Loucy (cell line): ENCODE data around the gene ZBTB16.
A peak's percentile ranks its signal among the peaks of the same experiment; 100 is the strongest.

Experiments
- H2AFZ ChIP-seq: fragments of 200-600 bp; sonication (generic); 2 replicates; pipeline ENCODE4 v1.6.0; 2016; ENCODE audit warnings: antibody characterized with exemption, mild to moderate bottlenecking, low read length, moderate library complexity
- H3F3A ChIP-seq: fragments of 200-600 bp; 2 replicates; pipeline ENCODE4 v1.6.0; 2016; ENCODE audit warnings: antibody characterized with exemption, low read depth, mild to moderate bottlenecking
- H3K27me3 ChIP-seq: fragments of 200-600 bp; sonication (generic); 2 replicates; pipeline ENCODE4 v1.6.1; 2014; ENCODE audit warnings: low read length, mild to moderate bottlenecking; ENCODE audit not compliant: insufficient read depth, poor library complexity, severe bottlenecking
- H3K36me3 ChIP-seq: fragments of 200-600 bp; sonication (generic); 2 replicates; pipeline ENCODE4 v1.6.1; 2016; ENCODE audit warnings: low read length; ENCODE audit not compliant: insufficient read depth
- H3K4me1 ChIP-seq: fragments of 200-600 bp; sonication (generic); 2 replicates; pipeline ENCODE4 v1.5.1; 2014; ENCODE audit warnings: low read length, mild to moderate bottlenecking; ENCODE audit not compliant: insufficient read depth, poor library complexity, severe bottlenecking
- H3K4me2 ChIP-seq: fragments of 200-600 bp; sonication (generic); 2 replicates; pipeline ENCODE4 v1.6.0; 2014; ENCODE audit warnings: antibody characterized with exemption, low read length, low read depth, mild to moderate bottlenecking; ENCODE audit not compliant: poor library complexity, severe bottlenecking
- H3K4me3 ChIP-seq: fragments of 200-600 bp; sonication (generic); 2 replicates; pipeline ENCODE4 v1.5.1; 2014; ENCODE audit warnings: low read length, mild to moderate bottlenecking, mixed read lengths; ENCODE audit not compliant: poor library complexity, severe bottlenecking
- H3K79me2 ChIP-seq: fragments of 200-600 bp; sonication (generic); 2 replicates; pipeline ENCODE4 v1.6.1; 2014; ENCODE audit warnings: low read length; ENCODE audit not compliant: insufficient read depth
- H3K9ac ChIP-seq: fragments of 200-600 bp; sonication (generic); 2 replicates; pipeline ENCODE4 v1.6.0; 2014; ENCODE audit warnings: mild to moderate bottlenecking, low read depth, low read length, moderate library complexity; ENCODE audit not compliant: poor library complexity, severe bottlenecking
- H3K9me2 ChIP-seq: fragments of 200-600 bp; sonication (generic); replicated peaks from 2 replicates; pipeline ENCODE4 v1.6.1; 2016; ENCODE audit warnings: low read depth, low read length, mixed read lengths
- H3K9me3 ChIP-seq: fragments of 200-600 bp; sonication (generic); 2 replicates; pipeline ENCODE4 v1.6.1; 2014; ENCODE audit warnings: mild to moderate bottlenecking, antibody characterized with exemption, low read length, low read depth; ENCODE audit not compliant: insufficient read depth
- H4K20me1 ChIP-seq: fragments of 200-600 bp; sonication (generic); 2 replicates; pipeline ENCODE4 v1.6.0; 2014; ENCODE audit warnings: antibody characterized with exemption, low read length, mild to moderate bottlenecking; ENCODE audit not compliant: insufficient read depth, poor library complexity, severe bottlenecking
- EZH2phosphoT487 ChIP-seq: fragments of 200-600 bp; IDR thresholded peaks from 2 replicates; pipeline ENCODE4 v1.6.1; 2018; ENCODE audit warnings: antibody characterized with exemption, mild to moderate bottlenecking, moderate library complexity, borderline replicate concordance
- TF ChIP-seq, protein P1 (sequence below): fragments of 200-600 bp; sonication (generic); conservative IDR thresholded peaks from 2 replicates; pipeline ENCODE4 v1.5.1; 2014; ENCODE audit warnings: mild to moderate bottlenecking, antibody characterized with exemption, low read length

ZBTB16 gene

DNA sequence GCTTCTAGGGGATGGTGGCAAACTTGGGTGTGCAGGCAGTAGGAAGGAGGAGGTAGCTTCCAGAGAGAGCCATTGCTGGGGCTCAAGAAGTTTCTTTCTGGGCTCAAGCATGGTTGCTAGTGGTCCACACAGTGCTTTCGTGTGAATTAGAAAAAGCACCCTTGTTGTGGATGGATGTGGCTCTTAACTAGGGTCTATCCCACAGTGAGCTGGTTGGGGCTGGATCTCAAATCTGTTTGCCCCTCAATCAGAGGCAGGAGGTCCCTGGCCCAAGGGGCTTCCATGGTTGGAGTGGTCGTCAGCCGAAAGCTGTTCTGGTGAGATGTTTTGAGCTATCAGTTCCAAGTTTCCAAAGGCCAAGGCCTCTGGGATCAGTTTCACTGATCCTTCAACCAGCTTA, 35.0 kb downstream of the ZBTB16 start:
- Histone ChIP-seq H3K27me3 (no peaks in the 10 kb centered on the region), H3K79me2 (no peaks in the 10 kb centered on the region)
- no peak for TF ChIP-seq EZH2phosphoT487
- TF ChIP-seq, protein P1, sequence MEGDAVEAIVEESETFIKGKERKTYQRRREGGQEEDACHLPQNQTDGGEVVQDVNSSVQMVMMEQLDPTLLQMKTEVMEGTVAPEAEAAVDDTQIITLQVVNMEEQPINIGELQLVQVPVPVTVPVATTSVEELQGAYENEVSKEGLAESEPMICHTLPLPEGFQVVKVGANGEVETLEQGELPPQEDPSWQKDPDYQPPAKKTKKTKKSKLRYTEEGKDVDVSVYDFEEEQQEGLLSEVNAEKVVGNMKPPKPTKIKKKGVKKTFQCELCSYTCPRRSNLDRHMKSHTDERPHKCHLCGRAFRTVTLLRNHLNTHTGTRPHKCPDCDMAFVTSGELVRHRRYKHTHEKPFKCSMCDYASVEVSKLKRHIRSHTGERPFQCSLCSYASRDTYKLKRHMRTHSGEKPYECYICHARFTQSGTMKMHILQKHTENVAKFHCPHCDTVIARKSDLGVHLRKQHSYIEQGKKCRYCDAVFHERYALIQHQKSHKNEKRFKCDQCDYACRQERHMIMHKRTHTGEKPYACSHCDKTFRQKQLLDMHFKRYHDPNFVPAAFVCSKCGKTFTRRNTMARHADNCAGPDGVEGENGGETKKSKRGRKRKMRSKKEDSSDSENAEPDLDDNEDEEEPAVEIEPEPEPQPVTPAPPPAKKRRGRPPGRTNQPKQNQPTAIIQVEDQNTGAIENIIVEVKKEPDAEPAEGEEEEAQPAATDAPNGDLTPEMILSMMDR, result no peak

GRCh38 chr11:114095899-114096298, 36.4 kb downstream of the ZBTB16 start:
- H3K4me3 ChIP-seq, result no peak overlapping the region
- H2AFZ ChIP-seq, result no peak overlapping the region
- TF ChIP-seq, protein P1, result no peak
- no peak for TF ChIP-seq EZH2phosphoT487
- peaks cover 61% of the 10 kb centered on the region for H3K4me1 ChIP-seq
- no peaks in the 10 kb centered on the region for H4K20me1 ChIP-seq
- peak overlapping the region; percentile 53 for H3K9ac ChIP-seq
- no peaks in the 10 kb centered on the region for H3K27me3 ChIP-seq
- no peaks in the 10 kb centered on the region for H3K9me3 ChIP-seq
- H3F3A ChIP-seq, result no peaks in the 10 kb centered on the region
- H3K9me2 ChIP-seq, result no peaks in the 10 kb centered on the region
- H3K36me3 ChIP-seq, result no peaks in the 10 kb centered on the region
- H3K4me2 ChIP-seq, result peak overlapping the region; percentile 12
- H3K79me2 ChIP-seq, result no peaks in the 10 kb centered on the region

More for the DNA sequence above, 35.0 kb downstream of the ZBTB16 start:
- H3K9me3 ChIP-seq, result no peaks in the 10 kb centered on the region
- H3K4me1 ChIP-seq, result peaks cover 63% of the 10 kb centered on the region
- no peaks in the 10 kb centered on the region for H3F3A ChIP-seq
- H3K4me2 ChIP-seq, result no peak overlapping the region
- H2AFZ ChIP-seq, result no peak overlapping the region
- no peak overlapping the region for H3K4me3 ChIP-seq
- no peaks in the 10 kb centered on the region for H3K9me2 ChIP-seq
- no peaks in the 10 kb centered on the region for H3K36me3 ChIP-seq
- no peaks in the 10 kb centered on the region for H4K20me1 ChIP-seq
- H3K9ac ChIP-seq, result no peak overlapping the region

DNA sequence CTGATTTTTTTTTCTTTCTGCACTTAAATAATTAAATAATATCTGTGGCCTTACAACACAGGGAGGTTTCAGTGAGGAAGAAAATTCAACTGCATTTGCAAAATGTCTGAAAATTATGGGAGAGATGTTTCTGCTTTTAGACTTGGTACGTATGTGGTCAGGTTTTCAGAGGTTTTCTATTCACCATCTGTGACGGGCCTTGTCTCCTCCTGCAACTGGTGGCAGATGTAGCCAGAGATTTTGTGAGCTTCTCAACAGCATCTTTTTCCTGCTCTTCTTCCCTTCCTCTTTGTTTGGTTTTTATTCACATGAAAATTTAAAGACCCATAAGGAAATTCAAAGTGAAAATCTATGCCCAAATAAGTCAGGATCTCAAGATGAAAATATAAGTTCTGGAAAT, 38.3 kb downstream of the ZBTB16 start:
- no peak overlapping the region for H3K4me3 ChIP-seq
- H3K4me2 ChIP-seq, result peak overlapping the region; percentile 14
- H3K9me3 ChIP-seq, result no peaks in the 10 kb centered on the region
- TF ChIP-seq, protein P1, result no peak
- no peak for TF ChIP-seq EZH2phosphoT487
- H4K20me1 ChIP-seq, result no peaks in the 10 kb centered on the region
- no peaks in the 10 kb centered on the region for H3K27me3 ChIP-seq
- H3K9ac ChIP-seq, result peak overlapping the region; percentile 53
- no peak overlapping the region for H2AFZ ChIP-seq
- no peaks in the 10 kb centered on the region for H3K79me2 ChIP-seq
- H3K9me2 ChIP-seq, result no peaks in the 10 kb centered on the region
- no peaks in the 10 kb centered on the region for H3F3A ChIP-seq
- no peaks in the 10 kb centered on the region for H3K36me3 ChIP-seq
- H3K4me1 ChIP-seq, result peaks cover 64% of the 10 kb centered on the region
